CD4-positive, alpha-beta T cell treated with Interleukin-21 for 1 hour (primary cell): ENCODE results near the gene PIM2.

Experiments used
- DNase-seq: peaks from one replicate; pipeline ENCODE4 v3.0.0-alpha.2; 2020

The PIM2 gene

GRCh38 chrX:48918643-48919340 is at the start of gene PIM2:
PIM2 (minus strand) TSS chrX:48919024; CDS start chrX:48918834, 190 bp downstream.
- peak; percentile 96 for DNase-seq

DNA sequence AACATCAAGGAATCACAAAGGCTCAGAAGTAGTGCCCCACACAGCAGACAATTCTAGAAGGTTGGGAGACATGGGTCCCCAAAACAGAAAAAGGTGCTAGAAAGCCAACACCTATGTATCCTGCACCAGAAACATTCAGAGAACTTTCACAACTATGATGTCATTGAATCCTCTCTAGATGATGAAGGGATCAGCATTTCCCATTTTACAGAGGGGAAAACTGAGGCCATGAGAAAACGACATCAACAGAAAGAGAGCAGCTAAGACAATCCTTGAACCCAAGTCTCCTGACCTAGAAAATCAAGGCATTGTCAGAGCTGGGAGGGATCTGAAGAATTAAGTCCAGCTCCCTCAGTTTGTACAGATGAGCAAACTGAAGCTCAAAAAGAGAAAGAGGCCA is 49.6 kb upstream of the PIM2 start:
- DNase-seq: no peak

DNA sequence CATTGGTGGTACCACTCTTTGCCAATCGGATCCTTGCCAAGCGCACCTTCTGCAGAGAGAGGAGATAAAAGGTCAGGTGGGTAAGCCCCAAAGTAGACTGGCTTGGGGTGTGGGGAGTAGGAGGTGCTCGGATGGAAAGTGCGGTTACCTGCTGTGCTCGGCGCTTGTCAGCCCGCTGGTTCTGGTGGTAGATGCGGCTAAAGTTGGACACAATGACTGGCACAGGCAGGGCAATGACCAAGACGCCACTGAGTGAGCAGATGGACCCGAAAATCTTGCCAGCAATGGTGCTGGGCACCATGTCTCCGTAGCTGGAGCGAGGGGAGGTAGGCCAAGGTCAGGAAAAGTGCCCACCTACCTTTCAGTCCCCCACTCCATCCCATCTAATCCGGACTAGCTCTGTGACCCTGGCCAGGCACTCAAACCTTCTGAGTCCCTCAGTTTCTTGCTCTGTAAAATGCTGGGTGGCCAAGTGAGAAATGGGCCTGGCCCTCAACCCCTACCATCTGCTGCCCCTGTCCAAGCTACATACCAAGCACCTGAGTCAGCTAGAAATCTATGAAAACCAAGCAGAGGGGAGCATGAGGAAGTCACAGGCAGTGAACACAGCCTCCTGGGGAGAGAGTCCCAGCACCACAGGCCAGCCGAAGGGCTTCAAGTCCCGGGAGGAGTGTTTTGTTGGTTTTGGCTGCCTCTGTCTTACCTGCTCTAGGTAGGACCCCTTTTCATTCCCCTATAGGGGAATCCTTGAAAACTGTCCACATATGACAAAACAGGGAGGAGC is 48.2 kb upstream of the PIM2 start:
- DNase-seq: no peak

- no peak for DNase-seq
Observed at GRCh38 chrX:48965959-48966358, 47.1 kb upstream of the PIM2 start.

DNA sequence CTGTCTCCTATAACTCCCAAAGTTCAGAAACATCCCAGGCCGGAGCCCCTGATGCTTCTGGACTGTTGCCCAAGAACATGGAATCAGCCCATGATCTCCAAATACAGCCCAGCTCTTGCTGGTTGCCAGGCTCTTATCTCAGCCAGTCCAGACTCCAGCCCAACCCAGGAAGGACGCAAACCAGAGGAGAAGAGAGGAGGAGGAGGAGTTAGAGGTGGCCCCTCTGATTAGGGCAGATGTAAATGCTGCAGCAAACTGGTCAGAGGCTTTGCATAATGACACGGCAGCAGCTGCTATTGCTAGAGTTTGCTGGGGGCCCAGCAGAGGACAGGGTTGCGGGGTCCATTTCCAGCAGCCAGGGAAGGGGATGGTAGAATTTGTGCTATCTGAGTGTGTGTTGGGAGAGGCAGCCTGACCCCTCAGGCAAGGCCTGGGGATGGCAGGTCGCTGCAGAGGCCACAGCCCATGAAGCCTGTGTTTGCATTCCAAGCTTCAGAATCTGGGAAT is 42.8 kb upstream of the PIM2 start:
- no peak for DNase-seq

- no peak for DNase-seq
Observed at GRCh38 chrX:48960291-48960690, 41.5 kb upstream of the PIM2 start.

GRCh38 chrX:48958635-48959094 is 39.8 kb upstream of the PIM2 start:
- peak; percentile 34 for DNase-seq

DNA sequence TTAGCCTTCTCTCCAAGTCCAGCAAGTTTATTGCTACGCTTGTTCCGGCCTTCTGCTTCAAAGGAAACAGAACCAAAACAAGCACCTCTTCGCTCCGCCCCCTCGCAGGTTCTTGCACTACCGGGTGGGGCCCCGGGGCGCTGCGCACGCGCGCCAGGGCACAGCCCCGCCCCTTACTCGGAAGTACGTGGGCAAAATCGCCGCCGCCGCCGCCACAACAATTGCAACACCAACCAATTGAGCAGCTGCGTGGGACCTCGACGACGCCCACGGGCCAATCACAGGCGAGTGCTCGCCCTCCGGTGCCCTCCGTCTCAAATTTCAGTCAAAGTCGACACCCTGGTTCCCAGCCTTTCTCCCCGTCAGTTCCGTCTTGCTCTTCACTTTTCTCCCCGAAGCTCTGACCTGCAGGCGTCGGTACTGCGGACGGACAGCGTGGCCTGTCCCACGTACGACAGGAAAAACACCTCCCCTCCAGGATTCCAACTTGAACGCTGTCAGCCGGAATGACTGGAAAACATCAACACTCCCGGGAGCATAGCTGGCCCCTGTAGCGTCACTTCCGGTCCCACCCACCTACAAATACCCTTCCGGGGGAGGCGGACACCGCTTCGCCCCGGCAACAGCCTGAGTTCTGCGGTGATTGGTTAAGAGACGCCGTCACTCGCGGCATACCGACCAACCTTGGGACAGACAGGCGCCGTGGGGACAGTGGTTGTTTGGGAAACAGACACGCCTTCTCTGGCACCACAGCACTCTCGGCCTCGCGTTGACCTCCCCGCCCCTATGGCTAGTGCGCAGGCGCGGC is 39.2 kb upstream of the PIM2 start:
- peak; percentile 97 for DNase-seq

- DNase-seq: peak; percentile 84
Observed at GRCh38 chrX:48957477-48957826, 38.6 kb upstream of the PIM2 start, which contains the start of gene OTUD5. OTUD5 (minus strand) TSS chrX:48957607; CDS start chrX:48957570, 37 bp downstream.

DNA sequence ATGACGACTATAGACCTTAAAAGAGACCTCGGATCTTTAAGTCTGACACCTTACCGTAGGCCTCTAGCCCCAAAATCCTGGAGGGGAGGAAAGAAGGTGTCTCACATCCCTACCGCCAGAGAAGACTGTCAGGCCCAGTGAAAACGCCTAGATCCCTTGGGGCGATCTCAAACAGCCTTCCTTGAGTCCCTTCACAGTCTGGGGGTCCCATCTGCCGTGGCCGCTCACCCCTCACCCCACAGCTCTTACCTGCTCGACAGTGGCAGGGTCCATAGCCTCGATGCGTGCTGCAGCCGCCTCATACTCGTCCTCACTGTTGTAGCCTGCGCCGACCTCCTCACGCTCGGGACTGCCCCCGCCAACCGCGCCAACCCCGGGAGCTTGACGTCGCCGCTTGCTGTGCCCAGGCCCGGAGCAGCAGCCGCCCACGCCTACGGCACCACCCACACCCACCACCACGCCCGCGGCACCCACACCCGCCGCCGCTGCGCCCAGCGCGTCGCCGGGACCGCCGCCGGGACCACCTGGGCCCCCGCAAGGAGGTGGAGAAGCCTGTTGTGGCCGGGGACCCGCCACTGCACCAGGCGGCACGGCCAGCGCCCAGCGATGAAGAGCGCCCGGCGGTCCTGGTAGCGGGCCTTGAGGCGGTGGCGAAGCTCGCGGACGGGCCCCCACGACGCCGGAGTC is 38.0 kb upstream of the PIM2 start:
- DNase-seq: peak; percentile 69

GRCh38 chrX:48948589-48948988 is 29.8 kb upstream of the PIM2 start:
- DNase-seq: no peak

GRCh38 chrX:48945517-48946348 is 26.9 kb upstream of the PIM2 start:
- DNase-seq: peak; percentile 67

DNA sequence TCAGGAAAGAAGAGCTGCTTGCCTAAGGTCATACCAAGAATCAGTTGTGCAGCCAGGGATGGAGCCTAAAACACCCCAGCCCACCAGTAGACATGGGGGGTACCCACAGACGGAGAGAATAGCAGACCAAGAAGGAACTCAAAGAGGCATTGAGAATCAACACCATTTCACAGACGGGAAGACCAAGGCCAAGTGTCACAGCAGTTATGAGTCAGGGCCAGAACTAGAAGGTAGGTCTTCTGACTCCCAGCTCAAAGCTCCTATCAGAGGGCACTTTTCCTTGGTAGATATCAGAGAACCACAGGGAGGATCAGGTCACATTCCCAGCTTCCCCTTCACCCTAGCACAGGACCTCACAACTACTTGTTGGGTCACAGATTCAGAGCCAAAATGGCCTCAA is 24.1 kb upstream of the PIM2 start:
- no peak for DNase-seq

- DNase-seq: peak; percentile 24
Observed at GRCh38 chrX:48940404-48940955, 21.7 kb upstream of the PIM2 start.

DNA sequence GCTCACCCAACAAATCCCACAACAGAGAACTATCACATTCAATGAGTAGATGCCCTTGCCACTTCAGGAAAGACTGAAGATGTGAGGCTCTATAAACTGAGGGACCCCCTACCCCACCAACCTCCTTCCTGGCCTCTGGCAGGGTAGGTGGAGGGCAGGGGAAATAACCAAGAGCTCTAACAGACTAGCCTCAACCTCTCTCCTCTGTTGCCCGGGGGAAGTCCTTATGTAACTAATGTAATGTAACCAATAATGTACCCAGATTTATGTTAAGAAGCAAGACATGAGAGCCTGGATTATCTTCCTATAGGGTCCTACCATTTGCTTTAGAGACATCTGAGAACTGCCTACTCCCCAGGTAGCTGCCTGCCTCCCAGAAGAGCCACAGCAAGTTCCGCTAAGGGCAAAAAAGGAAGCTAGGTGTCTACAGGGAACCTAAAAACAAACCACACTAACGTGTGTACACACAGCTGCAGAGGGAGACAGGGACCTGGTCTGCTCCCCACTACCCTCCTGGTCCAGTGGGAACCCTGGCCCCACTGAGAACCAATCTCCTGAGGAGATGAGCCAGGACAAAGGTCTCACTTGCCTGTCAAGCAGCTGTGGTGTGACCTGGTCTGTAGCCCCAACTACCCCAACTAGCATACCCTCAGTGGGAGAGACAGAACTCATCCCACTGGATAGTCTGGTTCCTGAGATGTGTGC is 20.9 kb upstream of the PIM2 start:
- DNase-seq: peak; percentile 67

GRCh38 chrX:48938721-48939425 is 20.0 kb upstream of the PIM2 start:
- peak; percentile 93 for DNase-seq

GRCh38 chrX:48937054-48937907 is 18.5 kb upstream of the PIM2 start:
- peak; percentile 95 for DNase-seq

DNA sequence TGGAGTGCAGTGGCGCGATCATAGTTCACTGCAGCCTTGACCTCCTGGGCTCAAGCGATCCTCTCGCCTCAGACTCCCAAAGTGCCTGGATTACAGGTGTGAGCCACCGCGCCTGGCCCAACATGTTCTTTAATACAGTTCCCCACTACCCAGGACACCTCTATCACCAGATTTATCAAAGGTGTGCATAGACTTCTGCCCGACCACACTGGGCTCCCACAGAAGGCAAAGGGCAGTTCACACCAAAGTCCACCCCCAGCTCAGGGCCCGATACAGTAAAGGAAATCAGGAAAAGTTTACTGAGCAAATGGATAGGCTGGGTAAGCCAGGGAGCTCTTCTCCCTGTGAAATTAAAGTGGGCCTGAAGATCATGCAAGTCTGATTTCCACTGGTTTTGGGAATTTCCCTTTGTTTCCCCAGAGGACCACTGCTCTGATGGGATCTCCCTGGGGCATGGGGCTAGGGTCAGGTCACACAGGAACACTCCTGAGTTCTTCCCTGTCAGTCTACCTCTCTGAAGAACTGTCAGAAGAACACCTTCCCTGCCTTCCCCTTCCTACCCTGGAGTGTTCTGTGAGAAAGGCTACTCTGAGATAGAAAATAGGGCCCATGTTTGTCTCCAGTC is 17.7 kb upstream of the PIM2 start:
- no peak for DNase-seq

DNA sequence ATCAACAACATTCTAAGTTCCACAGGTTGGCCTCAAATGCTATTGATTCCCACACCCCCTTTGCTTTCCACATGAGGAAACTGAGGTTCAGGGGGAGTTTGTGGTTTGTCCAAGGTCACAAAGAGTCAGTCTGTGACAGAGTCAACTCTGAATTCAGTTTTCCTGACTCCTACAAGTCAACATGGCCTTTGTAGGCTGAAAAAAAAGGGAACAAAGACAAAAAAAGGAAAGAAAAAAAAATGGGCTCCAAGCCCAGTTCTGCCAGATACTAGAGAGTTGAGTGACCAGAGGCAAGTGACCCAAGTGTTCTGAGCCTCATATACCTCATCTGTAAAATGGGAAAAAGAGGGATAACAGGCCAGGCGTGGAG is 16.5 kb upstream of the PIM2 start:
- DNase-seq: no peak
